HEK293 (cell line): Measurements from ENCODE around the gene MDN1.
"Not testable (repeated sequence)": the region's sequence is repeated elsewhere in the genome, so short reads cannot be mapped to it uniquely, and the experiment has no call there.

Experiments
- CTCF ChIA-PET: fragments of 350-600 bp; formaldehyde crosslinking; extraction: SDS; loops from one replicate; lab custom pipeline; 2021; ENCODE audit warnings: antibody characterized with exemption; lab: Yijun Ruan, JAX
- POLR2A ChIA-PET: fragments of 300-600 bp; formaldehyde crosslinking; extraction: SDS; loops from one replicate; lab custom pipeline; 2020; ENCODE audit warnings: antibody characterized with exemption, inconsistent platforms; lab: Yijun Ruan, JAX
- H3K27ac ChIP-seq: fragments of 200-500 bp; sonication (Bioruptor generic); 2 replicates; pipeline ENCODE4 v1.5.1; 2014; ENCODE audit warnings: low read depth, low read length, control low read depth, inconsistent platforms; ENCODE audit errors: extremely low read depth
- H3K36me3 ChIP-seq, 2 experiments: fragments of 200-500 bp in 1 of 2; sonication (Bioruptor generic) in 1 of 2; 1 replicate in 1 of 2; 2 replicates in 1 of 2; pipeline ENCODE4 v1.5.1; 2014 to 2017; ENCODE audit warnings: inconsistent platforms in 2 of 2, low read length in 2 of 2; ENCODE audit not compliant: control insufficient read depth in 2 of 2, insufficient read depth in 1 of 2
- H3K4me1 ChIP-seq: fragments of 200-500 bp; sonication (Bioruptor generic); 2 replicates; pipeline ENCODE4 v1.5.1; 2014; ENCODE audit warnings: mild to moderate bottlenecking, low read length, inconsistent platforms; ENCODE audit not compliant: control insufficient read depth, insufficient read depth
- H3K4me3 ChIP-seq: 2 replicates; pipeline ENCODE4 v1.5.1; 2011; ENCODE audit warnings: low read depth, mild to moderate bottlenecking, control low read depth, low read length, moderate library complexity
- H3K9me3 ChIP-seq: fragments of 200-500 bp; sonication (Bioruptor generic); 2 replicates; pipeline ENCODE4 v1.5.1; 2014; ENCODE audit warnings: low read depth, low read length, inconsistent platforms; ENCODE audit not compliant: control insufficient read depth, insufficient read depth
- GLIS2 ChIP-seq: fragments of 450-650 bp; formaldehyde crosslinking; IDR thresholded peaks from 2 replicates; pipeline ENCODE4 v1.5.1; 2016; ENCODE audit warnings: missing biosample characterization, missing genetic modification characterization
- KLF9 ChIP-seq: fragments of 450-650 bp; formaldehyde crosslinking; IDR thresholded peaks from 2 replicates; pipeline ENCODE4 v1.5.1; 2016; ENCODE audit warnings: missing biosample characterization, missing genetic modification characterization, low read depth
- SALL2 ChIP-seq: fragments of 450-650 bp; formaldehyde crosslinking; IDR thresholded peaks from 2 replicates; pipeline ENCODE4 v1.5.0; 2017; ENCODE audit warnings: missing biosample characterization, mild to moderate bottlenecking, missing genetic modification characterization, borderline replicate concordance
- ZNF114 ChIP-seq: fragments of 450-650 bp; formaldehyde crosslinking; IDR thresholded peaks from 2 replicates; pipeline ENCODE4 v1.5.0; 2017; ENCODE audit warnings: missing biosample characterization, missing genetic modification characterization
- ZNF146 ChIP-seq: fragments of 450-650 bp; formaldehyde crosslinking; IDR thresholded peaks from 2 replicates; pipeline ENCODE4 v1.5.1; 2016; ENCODE audit warnings: missing biosample characterization, missing genetic modification characterization
- ZNF302 ChIP-seq: fragments of 450-650 bp; formaldehyde crosslinking; IDR thresholded peaks from 2 replicates; pipeline ENCODE4 v1.5.1; 2016; ENCODE audit warnings: missing biosample characterization, missing genetic modification characterization, low read depth
- ZNF585B ChIP-seq: fragments of 450-650 bp; formaldehyde crosslinking; IDR thresholded peaks from 2 replicates; pipeline ENCODE4 v1.5.1; 2016; ENCODE audit warnings: missing biosample characterization, missing genetic modification characterization
- ZNF596 ChIP-seq: fragments of 450-650 bp; IDR thresholded peaks from 2 replicates; pipeline ENCODE4 v1.5.0; 2018; ENCODE audit warnings: missing biosample characterization, mild to moderate bottlenecking, missing genetic modification characterization, moderate library complexity
- ZNF747 ChIP-seq: fragments of 450-650 bp; formaldehyde crosslinking; IDR thresholded peaks from 2 replicates; pipeline ENCODE4 v1.5.1; 2016; ENCODE audit warnings: missing biosample characterization, missing genetic modification characterization
- ZNF768 ChIP-seq: fragments of 450-650 bp; formaldehyde crosslinking; IDR thresholded peaks from 2 replicates; pipeline ENCODE4 v1.5.1; 2018; ENCODE audit warnings: missing biosample characterization, mild to moderate bottlenecking, missing genetic modification characterization
- ZSCAN23 ChIP-seq: fragments of 450-650 bp; formaldehyde crosslinking; IDR thresholded peaks from 2 replicates; pipeline ENCODE4 v1.5.1; 2016; ENCODE audit warnings: missing biosample characterization, missing genetic modification characterization
- ZSCAN30 ChIP-seq: fragments of 450-650 bp; IDR thresholded peaks from 2 replicates; pipeline ENCODE4 v1.5.1; 2018; ENCODE audit warnings: missing biosample characterization, mild to moderate bottlenecking, missing genetic modification characterization, moderate library complexity
- TF ChIP-seq, protein P1 (sequence below): fragments of 450-650 bp; formaldehyde crosslinking; IDR thresholded peaks from 2 replicates; pipeline ENCODE4 v1.5.1; 2016; ENCODE audit warnings: missing biosample characterization, missing genetic modification characterization
- TF ChIP-seq, protein P2 (sequence below): fragments of 450-650 bp; formaldehyde crosslinking; IDR thresholded peaks from 2 replicates; pipeline ENCODE4 v1.5.1; 2016; ENCODE audit warnings: missing biosample characterization, missing genetic modification characterization
- TF ChIP-seq, protein P3 (sequence below): fragments of 450-650 bp; formaldehyde crosslinking; IDR thresholded peaks from 2 replicates; pipeline ENCODE4 v1.5.1; 2017; ENCODE audit warnings: missing biosample characterization, missing genetic modification characterization

MDN1 gene

DNA sequence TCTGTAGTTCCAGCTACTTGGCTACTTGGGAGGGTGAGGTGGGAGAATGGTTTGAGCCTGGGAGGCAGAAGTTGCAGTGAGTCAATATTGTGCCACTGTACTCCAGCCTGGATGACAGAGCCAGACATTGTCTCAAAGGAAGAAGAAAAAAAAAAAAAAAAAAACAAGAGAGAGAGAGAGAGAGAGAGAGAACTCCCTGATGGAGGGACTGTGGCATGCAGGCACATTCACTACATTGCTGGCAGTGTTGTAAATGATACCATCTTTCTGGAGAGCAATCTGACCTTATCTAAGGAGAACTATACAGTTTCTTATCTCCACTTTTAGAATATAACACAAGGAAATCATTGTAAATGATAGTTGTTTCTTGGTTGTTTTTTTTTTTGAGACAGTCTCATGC is 85.1 kb downstream of the MDN1 start:
- POLR2A ChIA-PET, result no interaction called here
- H3K27ac ChIP-seq, result no peak overlapping the region

DNA sequence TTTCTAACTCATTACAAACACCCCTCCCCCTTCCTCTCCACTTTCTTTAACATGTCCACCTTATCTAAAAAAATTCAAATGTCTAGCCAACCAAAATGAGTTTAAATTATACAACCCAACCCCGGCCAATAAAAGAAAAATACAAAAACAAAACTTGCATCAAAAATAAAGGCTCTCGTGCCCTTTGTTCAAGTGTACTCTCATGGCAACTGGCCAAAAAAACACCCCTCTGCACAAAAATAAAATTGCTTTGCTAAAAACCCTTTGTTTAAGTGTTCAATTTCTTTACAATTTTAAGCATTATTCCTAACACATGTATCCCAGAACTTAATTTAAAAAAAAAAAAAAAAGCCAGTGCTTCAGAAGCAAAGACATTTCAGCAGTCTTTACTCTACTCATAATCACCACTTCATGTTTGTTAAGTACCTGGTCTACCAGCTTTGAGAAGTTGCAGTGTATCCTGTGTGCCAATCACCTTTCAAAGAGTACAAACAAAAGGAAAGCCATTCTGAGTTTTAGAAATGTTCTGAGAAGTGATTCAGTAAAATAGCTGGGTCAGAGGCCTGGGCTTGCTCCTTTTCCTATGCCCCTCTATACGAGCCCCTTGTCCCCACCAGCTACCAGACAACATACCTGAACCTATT is 87.5 kb downstream of the MDN1 start:
- ChIA-PET CTCF (no interaction called here), POLR2A (no interaction called here)
- Histone ChIP-seq H3K9me3 (no peaks in the 10 kb centered on the region), H3K4me3 (no peak overlapping the region), H3K27ac (no peak overlapping the region), H3K36me3 (peaks cover 41 to 74% of the 10 kb centered on the region in 2 experiments), H3K4me1 (no peaks in the 10 kb centered on the region)
- TF ChIP-seq ZSCAN23 (no peak), ZNF585B (tag by site-specific recombination) (no peak), ZNF768 (tag by site-specific recombination) (no peak), ZNF747 (tag by site-specific recombination) (no peak), ZNF302 (tag by site-specific recombination) (no peak), SALL2 (tag by site-specific recombination) (no peak), GLIS2 (no peak), KLF9 (tag by site-specific recombination) (no peak), ZNF114 (tag by site-specific recombination) (no peak), ZSCAN30 (no peak)
- TF ChIP-seq, protein P1, sequence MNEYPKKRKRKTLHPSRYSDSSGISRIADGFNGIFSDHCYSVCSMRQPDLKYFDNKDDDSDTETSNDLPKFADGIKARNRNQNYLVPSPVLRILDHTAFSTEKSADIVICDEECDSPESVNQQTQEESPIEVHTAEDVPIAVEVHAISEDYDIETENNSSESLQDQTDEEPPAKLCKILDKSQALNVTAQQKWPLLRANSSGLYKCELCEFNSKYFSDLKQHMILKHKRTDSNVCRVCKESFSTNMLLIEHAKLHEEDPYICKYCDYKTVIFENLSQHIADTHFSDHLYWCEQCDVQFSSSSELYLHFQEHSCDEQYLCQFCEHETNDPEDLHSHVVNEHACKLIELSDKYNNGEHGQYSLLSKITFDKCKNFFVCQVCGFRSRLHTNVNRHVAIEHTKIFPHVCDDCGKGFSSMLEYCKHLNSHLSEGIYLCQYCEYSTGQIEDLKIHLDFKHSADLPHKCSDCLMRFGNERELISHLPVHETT (tag by site-specific recombination), result no peak
- TF ChIP-seq, protein P2, sequence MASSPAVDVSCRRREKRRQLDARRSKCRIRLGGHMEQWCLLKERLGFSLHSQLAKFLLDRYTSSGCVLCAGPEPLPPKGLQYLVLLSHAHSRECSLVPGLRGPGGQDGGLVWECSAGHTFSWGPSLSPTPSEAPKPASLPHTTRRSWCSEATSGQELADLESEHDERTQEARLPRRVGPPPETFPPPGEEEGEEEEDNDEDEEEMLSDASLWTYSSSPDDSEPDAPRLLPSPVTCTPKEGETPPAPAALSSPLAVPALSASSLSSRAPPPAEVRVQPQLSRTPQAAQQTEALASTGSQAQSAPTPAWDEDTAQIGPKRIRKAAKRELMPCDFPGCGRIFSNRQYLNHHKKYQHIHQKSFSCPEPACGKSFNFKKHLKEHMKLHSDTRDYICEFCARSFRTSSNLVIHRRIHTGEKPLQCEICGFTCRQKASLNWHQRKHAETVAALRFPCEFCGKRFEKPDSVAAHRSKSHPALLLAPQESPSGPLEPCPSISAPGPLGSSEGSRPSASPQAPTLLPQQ (tag by site-specific recombination), result no peak

More for the DNA sequence above, 85.1 kb downstream of the MDN1 start:
- TF ChIP-seq, protein P3, sequence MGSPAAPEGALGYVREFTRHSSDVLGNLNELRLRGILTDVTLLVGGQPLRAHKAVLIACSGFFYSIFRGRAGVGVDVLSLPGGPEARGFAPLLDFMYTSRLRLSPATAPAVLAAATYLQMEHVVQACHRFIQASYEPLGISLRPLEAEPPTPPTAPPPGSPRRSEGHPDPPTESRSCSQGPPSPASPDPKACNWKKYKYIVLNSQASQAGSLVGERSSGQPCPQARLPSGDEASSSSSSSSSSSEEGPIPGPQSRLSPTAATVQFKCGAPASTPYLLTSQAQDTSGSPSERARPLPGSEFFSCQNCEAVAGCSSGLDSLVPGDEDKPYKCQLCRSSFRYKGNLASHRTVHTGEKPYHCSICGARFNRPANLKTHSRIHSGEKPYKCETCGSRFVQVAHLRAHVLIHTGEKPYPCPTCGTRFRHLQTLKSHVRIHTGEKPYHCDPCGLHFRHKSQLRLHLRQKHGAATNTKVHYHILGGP (tag by site-specific recombination), result no peak
- TF ChIP-seq ZNF596 (tag by site-specific recombination), result 0 out of 2 replicates have a peak, but pooled peaks have one; percentile 46
- Histone ChIP-seq H3K4me1 (no peaks in the 10 kb centered on the region), H3K9me3 (no peaks in the 10 kb centered on the region), H3K36me3 (peaks cover 28 to 70% of the 10 kb centered on the region in 2 experiments), H3K4me3 (no peak overlapping the region)
- CTCF ChIA-PET, result interaction anchor here (0.7 to 1.0 kb wide), 2 partner anchors 24 to 814 kb away, joined by 3 read pairs; no protein-coding TSS in a partner anchor

DNA sequence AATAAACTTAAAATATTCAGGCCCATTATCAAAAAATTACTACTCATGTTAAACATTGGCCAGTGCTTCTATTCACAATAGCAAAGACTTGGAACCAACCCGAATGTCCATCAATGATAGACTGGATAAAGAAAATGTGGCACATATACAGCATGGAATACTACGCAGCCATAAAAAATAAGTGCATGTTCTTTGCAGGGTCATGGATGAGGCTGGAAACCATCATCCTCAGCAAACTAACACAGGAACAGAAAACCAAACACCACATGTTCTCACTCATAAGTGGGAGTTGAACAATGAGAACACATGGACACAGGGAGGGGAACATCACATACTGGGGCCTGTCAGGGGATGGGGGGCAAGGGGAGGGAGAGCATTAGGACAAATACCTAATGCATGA is 88.3 kb downstream of the MDN1 start:
- CTCF ChIA-PET, H3K4me3 ChIP-seq, H3K4me1 ChIP-seq, POLR2A ChIA-PET, H3K9me3 ChIP-seq, H3K27ac ChIP-seq: not testable (repeated sequence)
- peak; percentile 94 for TF ChIP-seq ZNF146 (tag by site-specific recombination)
- peaks cover 46 to 73% of the 10 kb centered on the region in 2 experiments for H3K36me3 ChIP-seq
